ENCODE measurements around the gene CPEB4. TPM values are rescaled to one million over a fixed set of nuclear protein-coding genes. Genes with fewer than 3 reads are reported as not detected.

CPEB4 gene
- total and polyA plus RNA-seq, 2 donors (not counting 3 experiments of a cell fraction or from before 2014, with no cell fraction given): 11.3 to 16.4 TPM

DNA sequence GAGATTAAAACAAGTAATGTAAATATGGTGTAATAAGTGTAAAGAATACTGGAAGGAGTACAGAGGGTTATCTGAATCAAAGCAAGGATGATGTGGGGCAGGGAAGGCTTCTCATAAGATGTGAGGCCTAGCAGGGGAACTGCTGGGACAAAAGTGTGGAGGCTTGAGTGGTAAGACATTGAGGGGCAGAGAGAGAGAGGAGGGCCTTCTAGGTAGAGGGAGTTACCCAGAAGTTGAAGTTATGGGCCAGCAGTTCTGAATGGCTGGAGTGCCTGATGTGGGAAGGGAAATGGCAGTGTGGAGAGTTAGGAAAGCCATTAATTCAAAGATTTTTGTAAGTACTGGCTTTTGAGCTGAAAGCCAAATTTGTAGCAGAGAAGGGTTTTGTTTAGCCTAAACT, 36.8 kb downstream of the CPEB4 start:
- H3K9me1 ChIP-seq (replicated peaks; ENCODE audit: control insufficient read depth, extremely low read depth, insufficient read depth, low read length): no peaks in the 10 kb centered on the region
- DNase-seq (ENCODE audit: low read depth, low spot score) (no peak), FAIRE-seq (no peak)
- dilution Hi-C loops (cut with MboI; ENCODE audit: extremely low pct_ligation_motif_present, low sequenced_read_pairs) (no loop called here), intact Hi-C loops (cut with micrococcal nuclease) (loop anchor here (1.0 kb wide), 2 partner anchors 35 to 306 kb away; no protein-coding TSS in a partner anchor)
- H3K36me3 ChIP-seq (ENCODE audit: control insufficient read depth in 2 of 2, extremely low read depth in 1 of 2, insufficient read depth in 2 of 2, low read length in 2 of 2): no peaks in the 10 kb centered on the region
- H3K27ac ChIP-seq (ENCODE audit: insufficient read depth, low read depth, low read length): no peak overlapping the region
- H3K9ac ChIP-seq (replicated peaks; ENCODE audit: extremely low read depth, insufficient read depth, low read length): no peak overlapping the region
- H4K20me1 ChIP-seq (replicated peaks; ENCODE audit: control insufficient read depth, extremely low read depth, insufficient read depth, low read length): no peaks in the 10 kb centered on the region
- no peak overlapping the region for H3K4me2 ChIP-seq (ENCODE audit: insufficient read depth, low read length)
- H3K4me1 ChIP-seq (ENCODE audit: control insufficient read depth, extremely low read depth, insufficient read depth, low read length): peaks cover 22% of the 10 kb centered on the region
- no peak overlapping the region for H3K4me3 ChIP-seq (replicated peaks in 1 of 3; ENCODE audit: insufficient read depth in 1 of 3, low read depth in 1 of 3, low read length in 3 of 3)
- ChIA-PET POLR2A (interaction anchor here (0.8 kb wide), 1 partner anchor 309 kb away, joined by 3 read pairs; no protein-coding TSS in a partner anchor), CTCF (interaction anchor here (0.6 to 3.7 kb wide), 57 partner anchors 9 to 1218 kb away, joined by 3 to 70 read pairs (median 4); partner anchors contain the start of genes BOD1 and CPEB4)
- no peaks in the 10 kb centered on the region for H3K9me3 ChIP-seq (replicated peaks; ENCODE audit: control insufficient read depth, insufficient read depth, low read length)
- H3K79me2 ChIP-seq (ENCODE audit: control insufficient read depth, insufficient read depth, low read length): peaks cover 20% of the 10 kb centered on the region
- BruUV-seq (replicated peaks): no TSS peak
- TF ChIP-seq GATA2 (IDR thresholded peaks at IDR 0.05; ENCODE audit: insufficient read depth, insufficient read length, low read depth, low read length) (no peak), MYC (IDR thresholded peaks at IDR 0.05; ENCODE audit: low read depth, low read length) (no peak), POLR2A (IDR thresholded peaks at IDR 0.05; ENCODE audit: low read depth, low read length) (no peak), POLR2AphosphoS5 (IDR thresholded peaks at IDR 0.05; ENCODE audit: insufficient read depth, low read depth, low read length) (no peak), JUN (IDR thresholded peaks at IDR 0.05; ENCODE audit: borderline replicate concordance, insufficient read depth, insufficient read length, low read depth) (no peak), FOS (IDR thresholded peaks at IDR 0.05; ENCODE audit: borderline replicate concordance, insufficient read depth, low read length) (no peak), EZH2 (IDR thresholded peaks at IDR 0.05; ENCODE audit: borderline replicate concordance, low read depth, low read length, severe bottlenecking) (no peak), MAX (IDR thresholded peaks at IDR 0.05; ENCODE audit: insufficient read depth, insufficient read length) (no peak)
- TF ChIP-seq, protein P1, sequence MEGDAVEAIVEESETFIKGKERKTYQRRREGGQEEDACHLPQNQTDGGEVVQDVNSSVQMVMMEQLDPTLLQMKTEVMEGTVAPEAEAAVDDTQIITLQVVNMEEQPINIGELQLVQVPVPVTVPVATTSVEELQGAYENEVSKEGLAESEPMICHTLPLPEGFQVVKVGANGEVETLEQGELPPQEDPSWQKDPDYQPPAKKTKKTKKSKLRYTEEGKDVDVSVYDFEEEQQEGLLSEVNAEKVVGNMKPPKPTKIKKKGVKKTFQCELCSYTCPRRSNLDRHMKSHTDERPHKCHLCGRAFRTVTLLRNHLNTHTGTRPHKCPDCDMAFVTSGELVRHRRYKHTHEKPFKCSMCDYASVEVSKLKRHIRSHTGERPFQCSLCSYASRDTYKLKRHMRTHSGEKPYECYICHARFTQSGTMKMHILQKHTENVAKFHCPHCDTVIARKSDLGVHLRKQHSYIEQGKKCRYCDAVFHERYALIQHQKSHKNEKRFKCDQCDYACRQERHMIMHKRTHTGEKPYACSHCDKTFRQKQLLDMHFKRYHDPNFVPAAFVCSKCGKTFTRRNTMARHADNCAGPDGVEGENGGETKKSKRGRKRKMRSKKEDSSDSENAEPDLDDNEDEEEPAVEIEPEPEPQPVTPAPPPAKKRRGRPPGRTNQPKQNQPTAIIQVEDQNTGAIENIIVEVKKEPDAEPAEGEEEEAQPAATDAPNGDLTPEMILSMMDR (IDR thresholded peaks at IDR 0.05; ENCODE audit: extremely low read depth in 1 of 2, insufficient read depth in 1 of 2, low read depth in 1 of 2, low read length in 2 of 2): no peak
- no peak overlapping the region for H2AFZ ChIP-seq (ENCODE audit: low read depth, low read length)
- no peaks in the 10 kb centered on the region for H3K27me3 ChIP-seq (ENCODE audit: control insufficient read depth in 2 of 2, insufficient read depth in 2 of 2, low read length in 2 of 2)

Data from endothelial cell of umbilical vein (primary cell).